OCI-LY3 (cell line): ENCODE data around the gene CREB3.

Source experiments
- H2AFZ ChIP-seq: fragments of 200-600, 300-600 bp; shearing (Covaris generic); 2 replicates; pipeline ENCODE4 v1.6.0; 2014; ENCODE audit warnings: antibody characterized with exemption, low read depth, low read length
- H3K27ac ChIP-seq: fragments of 200-600, 300-600 bp; sonication (generic); 2 replicates; pipeline ENCODE4 v1.5.1; 2014; ENCODE audit warnings: mild to moderate bottlenecking, low read length, moderate library complexity, mixed read lengths
- H3K27me3 ChIP-seq: fragments of 200-600, 300-600 bp; sonication (generic); 2 replicates; pipeline ENCODE4 v1.6.1; 2014; ENCODE audit warnings: low read depth, low read length, mixed read lengths
- H3K36me3 ChIP-seq: fragments of 200-600, 300-600 bp; sonication (generic); replicated peaks from 2 replicates; pipeline ENCODE3; 2014; ENCODE audit warnings: low read depth, low read length, mixed read lengths
- H3K4me1 ChIP-seq: fragments of 300-600, 200-600 bp; sonication (generic); 2 replicates; pipeline ENCODE4 v1.6.1; 2014; ENCODE audit warnings: low read length, mixed read lengths
- H3K4me2 ChIP-seq: fragments of 200-600, 300-600 bp; sonication (generic); 2 replicates; pipeline ENCODE4 v1.6.1; 2014; ENCODE audit warnings: low read length, mixed read lengths
- H3K4me3 ChIP-seq: fragments of 300-600, 200-600 bp; sonication (generic); 2 replicates; pipeline ENCODE4 v1.5.1; 2014; ENCODE audit warnings: antibody characterized with exemption, mild to moderate bottlenecking, low read length, moderate library complexity
- H3K79me2 ChIP-seq: fragments of 300-600, 200-600 bp; shearing (Covaris generic); 2 replicates; pipeline ENCODE4 v1.6.1; 2014; ENCODE audit warnings: mild to moderate bottlenecking, low read length, mixed read lengths
- H3K9ac ChIP-seq: fragments of 300-600, 200-600 bp; shearing (Covaris generic); 2 replicates; pipeline ENCODE4 v1.6.0; 2014; ENCODE audit warnings: mild to moderate bottlenecking, low read length, moderate library complexity
- H3K9me3 ChIP-seq: fragments of 200-600, 300-600 bp; shearing (Covaris generic); 2 replicates; pipeline ENCODE4 v1.6.1; 2014; ENCODE audit warnings: low read length, mixed read lengths; ENCODE audit not compliant: insufficient read depth
- H4K20me1 ChIP-seq: fragments of 200-600, 300-600 bp; sonication (generic); 2 replicates; pipeline ENCODE4 v1.6.1; 2016; ENCODE audit warnings: low read length, mixed read lengths; ENCODE audit not compliant: insufficient read depth
- CTCF ChIP-seq: fragments of 200-600, 300-600 bp; sonication (generic); IDR thresholded peaks from 2 replicates; pipeline ENCODE4 v1.5.1; 2014; ENCODE audit warnings: antibody characterized with exemption, low read length, low read depth
- EZH2phosphoT487 ChIP-seq: fragments of 200-600 bp; shearing (Covaris generic); IDR thresholded peaks from 2 replicates; pipeline ENCODE4 v1.6.1; 2018; ENCODE audit warnings: antibody characterized with exemption, mixed run types, low read depth

Gene CREB3

GRCh38 chr9:35726931-35727330, 5.5 kb upstream of the CREB3 start:
- TF ChIP-seq EZH2phosphoT487: no peak
- no peak for TF ChIP-seq CTCF
- Histone ChIP-seq H3K79me2 (peaks cover 56% of the 10 kb centered on the region), H3K4me3 (no peak overlapping the region)

DNA sequence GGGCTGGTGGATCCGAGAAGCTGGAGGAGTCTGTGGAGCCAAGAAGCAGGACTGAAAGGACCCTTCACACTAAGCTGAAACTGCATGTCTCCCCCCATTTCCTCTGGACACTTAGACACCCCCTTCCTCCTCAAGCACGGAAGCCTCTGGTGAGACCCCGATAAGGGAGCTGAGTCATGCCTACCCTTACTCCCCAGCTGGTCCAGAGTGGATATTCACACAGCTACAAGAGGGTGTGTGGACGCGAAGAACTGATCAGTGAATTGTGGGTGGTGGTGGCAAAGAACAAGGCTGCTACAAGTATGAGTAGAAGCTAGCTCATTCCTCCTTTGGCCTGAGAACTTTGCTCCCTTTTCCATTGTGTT, 4.8 kb upstream of the CREB3 start:
- peaks cover 38% of the 10 kb centered on the region for H4K20me1 ChIP-seq
- no peaks in the 10 kb centered on the region for H3K9me3 ChIP-seq
- no peak overlapping the region for H3K4me3 ChIP-seq
- TF ChIP-seq CTCF (no peak), EZH2phosphoT487 (no peak)
- H3K79me2 ChIP-seq: peaks cover 57% of the 10 kb centered on the region
- H2AFZ ChIP-seq: no peak overlapping the region
- H3K4me1 ChIP-seq: peaks cover 38% of the 10 kb centered on the region
- H3K9ac ChIP-seq: no peak overlapping the region
- no peaks in the 10 kb centered on the region for H3K27me3 ChIP-seq
- H3K4me2 ChIP-seq: no peak overlapping the region
- no peak overlapping the region for H3K27ac ChIP-seq
- H3K36me3 ChIP-seq: peaks cover 35% of the 10 kb centered on the region

More at GRCh38 chr9:35726931-35727330, 5.5 kb upstream of the CREB3 start:
- Histone ChIP-seq H3K36me3 (peaks cover 40% of the 10 kb centered on the region), H2AFZ (no peak overlapping the region), H3K27ac (0 out of 2 replicates have a peak overlapping the region, but pooled peaks have one; percentile 11), H3K27me3 (no peaks in the 10 kb centered on the region), H3K4me2 (no peak overlapping the region), H4K20me1 (peaks cover 38% of the 10 kb centered on the region), H3K4me1 (peaks cover 38% of the 10 kb centered on the region), H3K9ac (no peak overlapping the region), H3K9me3 (no peaks in the 10 kb centered on the region)

GRCh38 chr9:35728041-35728971, 4.2 kb upstream of the CREB3 start:
- peaks cover 64% of the 10 kb centered on the region for H3K79me2 ChIP-seq
- H3K4me2 ChIP-seq: peak overlapping the region; percentile 96
- no peaks in the 10 kb centered on the region for H3K27me3 ChIP-seq
- TF ChIP-seq CTCF (no peak), EZH2phosphoT487 (no peak)
- H3K9ac ChIP-seq: no peak overlapping the region
- peaks cover 41% of the 10 kb centered on the region for H3K4me1 ChIP-seq
- H3K27ac ChIP-seq: no peak overlapping the region
- no peaks in the 10 kb centered on the region for H3K9me3 ChIP-seq
- peak overlapping the region; percentile 39; the same call in 1 of the 2 replicates for H3K4me3 ChIP-seq
- no peak overlapping the region for H2AFZ ChIP-seq
- peaks cover 31% of the 10 kb centered on the region for H3K36me3 ChIP-seq
- peaks cover 38% of the 10 kb centered on the region for H4K20me1 ChIP-seq

- H3K79me2 ChIP-seq: peaks cover 68% of the 10 kb centered on the region
- no peak overlapping the region for H3K9ac ChIP-seq
- H3K36me3 ChIP-seq: peaks cover 23% of the 10 kb centered on the region
- H3K27ac ChIP-seq: no peak overlapping the region
- H4K20me1 ChIP-seq: peaks cover 38% of the 10 kb centered on the region
- peaks cover 48% of the 10 kb centered on the region for H3K4me1 ChIP-seq
- H3K4me3 ChIP-seq: no peak overlapping the region
- TF ChIP-seq EZH2phosphoT487: no peak
- no peaks in the 10 kb centered on the region for H3K27me3 ChIP-seq
- peak overlapping the region; percentile 96 for H3K4me2 ChIP-seq
- H2AFZ ChIP-seq: no peak overlapping the region
- no peaks in the 10 kb centered on the region for H3K9me3 ChIP-seq
Observed at GRCh38 chr9:35729101-35729500, 3.4 kb upstream of the CREB3 start.
